Mesendoderm (in vitro differentiated cells): ENCODE results near the gene VAMP3.

Experiments
- DNase-seq: peaks from one replicate; pipeline ENCODE4 v3.0.0; 2013
- H2AK5ac ChIP-seq: 2 replicates; pipeline ENCODE4 v1.6.1; 2013; ENCODE audit warnings: low read length, inconsistent platforms
- H2BK120ac ChIP-seq: 2 replicates; pipeline ENCODE4 v1.6.1; 2013; ENCODE audit warnings: low read depth, mild to moderate bottlenecking, low read length, moderate library complexity, mixed read lengths
- H2BK15ac ChIP-seq: replicated peaks from 2 replicates; pipeline ENCODE4 v1.6.1; 2013; ENCODE audit warnings: low read depth, mild to moderate bottlenecking, moderate library complexity
- H2BK5ac ChIP-seq: 2 replicates; pipeline ENCODE4 v1.6.1; 2013; ENCODE audit warnings: low read length, inconsistent platforms
- H3K18ac ChIP-seq: 2 replicates; pipeline ENCODE4 v1.6.1; 2013; ENCODE audit warnings: mild to moderate bottlenecking, low read length, mixed read lengths
- H3K23ac ChIP-seq: one replicate; pipeline ENCODE4 v1.6.1; 2013; ENCODE audit warnings: low read length
- H3K27ac ChIP-seq: 2 replicates; pipeline ENCODE4 v1.5.1; 2013; ENCODE audit warnings: low read depth, mild to moderate bottlenecking, inconsistent platforms, low read length, moderate library complexity
- H3K27me3 ChIP-seq: 2 replicates; pipeline ENCODE4 v1.6.1; 2013; ENCODE audit warnings: low read length, control low read depth, mild to moderate bottlenecking, inconsistent platforms; ENCODE audit not compliant: insufficient read depth, poor library complexity
- H3K36me3 ChIP-seq: 2 replicates; pipeline ENCODE4 v1.6.1; 2013; ENCODE audit warnings: low read length, inconsistent platforms; ENCODE audit not compliant: control insufficient read depth, insufficient read depth
- H3K4ac ChIP-seq: one replicate; pipeline ENCODE4 v1.6.1; 2013; ENCODE audit warnings: low read depth, mild to moderate bottlenecking, low read length, moderate library complexity
- H3K4me1 ChIP-seq: 2 replicates; pipeline ENCODE4 v1.6.1; 2013; ENCODE audit warnings: low read depth, low read length, inconsistent platforms; ENCODE audit not compliant: control insufficient read depth
- H3K4me2 ChIP-seq: 2 replicates; pipeline ENCODE4 v1.6.1; 2013; ENCODE audit warnings: low read length
- H3K4me3 ChIP-seq: 2 replicates; pipeline ENCODE4 v1.5.1; 2013; ENCODE audit warnings: mild to moderate bottlenecking, low read length
- H3K56ac ChIP-seq: one replicate; pipeline ENCODE4 v1.6.1; 2013; ENCODE audit warnings: low read length
- H3K79me1 ChIP-seq: 2 replicates; pipeline ENCODE4 v1.6.1; 2013; ENCODE audit warnings: low read length, inconsistent platforms
- H3K79me2 ChIP-seq: 2 replicates; pipeline ENCODE4 v1.6.1; 2013; ENCODE audit warnings: mild to moderate bottlenecking, low read length; ENCODE audit not compliant: control insufficient read depth, insufficient read depth
- H3K9ac ChIP-seq: 2 replicates; pipeline ENCODE4 v1.6.1; 2013; ENCODE audit warnings: low read length, inconsistent platforms
- H4K5ac ChIP-seq: one replicate; pipeline ENCODE4 v1.6.1; 2013; ENCODE audit warnings: low read length
- H4K8ac ChIP-seq: one replicate; pipeline ENCODE4 v1.6.1; 2013; ENCODE audit warnings: low read depth, mild to moderate bottlenecking, control low read depth, low read length, moderate library complexity
- WGBS: extraction: QIAGEN DNeasy Blood & Tissue Kit; methylation state at CpG from one replicate; pipeline ENCODE4 v1.1.7; 2013; ENCODE audit warnings: low lambda C conversion rate, missing lambda C conversion rate; ENCODE audit not compliant: insufficient coverage; ENCODE audit errors: extremely low coverage; 5-methylcytosine and 5-hydroxymethylcytosine counted together

VAMP3 gene

GRCh38 chr1:7745783-7746182, 25.3 kb upstream of the VAMP3 start:
- peaks cover 1% of the 10 kb centered on the region for H3K36me3 ChIP-seq
- WGBS = no CpG with 5 or more reads among the region's 10 CpGs

GRCh38 chr1:7747605-7748004, 23.5 kb upstream of the VAMP3 start:
- H2BK15ac ChIP-seq = no peak overlapping the region
- no peak for DNase-seq
- no peak overlapping the region for H3K9ac ChIP-seq
- no peak overlapping the region for H4K8ac ChIP-seq
- no peaks in the 10 kb centered on the region for H3K27me3 ChIP-seq
- no peak overlapping the region for H3K56ac ChIP-seq
- H3K4ac ChIP-seq = no peak overlapping the region
- H3K27ac ChIP-seq = no peak overlapping the region
- H3K23ac ChIP-seq = no peak overlapping the region
- H4K5ac ChIP-seq = no peak overlapping the region
- no peak overlapping the region for H3K4me3 ChIP-seq
- no peaks in the 10 kb centered on the region for H3K79me2 ChIP-seq
- no peaks in the 10 kb centered on the region for H3K79me1 ChIP-seq
- WGBS = no CpG with 5 or more reads among the region's 5 CpGs
- no peak overlapping the region for H3K4me2 ChIP-seq
- H2BK120ac ChIP-seq = no peak overlapping the region
- H2BK5ac ChIP-seq = no peak overlapping the region
- no peak overlapping the region for H3K18ac ChIP-seq
- H2AK5ac ChIP-seq = no peak overlapping the region
- peaks cover 1% of the 10 kb centered on the region for H3K36me3 ChIP-seq
- no peaks in the 10 kb centered on the region for H3K4me1 ChIP-seq

More at GRCh38 chr1:7745783-7746182, 25.3 kb upstream of the VAMP3 start:
- Histone ChIP-seq H2BK15ac (no peak overlapping the region), H3K4me3 (no peak overlapping the region), H3K4me2 (no peak overlapping the region), H3K4ac (no peak overlapping the region), H2BK120ac (no peak overlapping the region), H3K18ac (no peak overlapping the region), H3K56ac (no peak overlapping the region), H2AK5ac (no peak overlapping the region), H3K9ac (no peak overlapping the region), H2BK5ac (no peak overlapping the region), H3K27ac (no peak overlapping the region), H4K8ac (no peak overlapping the region), H3K23ac (no peak overlapping the region), H3K79me1 (no peaks in the 10 kb centered on the region), H3K79me2 (no peaks in the 10 kb centered on the region), H3K27me3 (no peaks in the 10 kb centered on the region), H3K4me1 (no peaks in the 10 kb centered on the region), H4K5ac (no peak overlapping the region)
- DNase-seq = no peak

- H3K56ac ChIP-seq = no peak overlapping the region
- H4K8ac ChIP-seq = no peak overlapping the region
- H2AK5ac ChIP-seq = no peak overlapping the region
- no peak overlapping the region for H3K27ac ChIP-seq
- H3K23ac ChIP-seq = no peak overlapping the region
- no CpG with 5 or more reads among the region's 5 CpGs for WGBS
- H3K36me3 ChIP-seq = peaks cover 1% of the 10 kb centered on the region
- H2BK5ac ChIP-seq = no peak overlapping the region
- no peaks in the 10 kb centered on the region for H3K79me2 ChIP-seq
- H4K5ac ChIP-seq = no peak overlapping the region
- H2BK120ac ChIP-seq = no peak overlapping the region
- no peak overlapping the region for H3K18ac ChIP-seq
- H3K4me3 ChIP-seq = no peak overlapping the region
- no peak overlapping the region for H2BK15ac ChIP-seq
- no peak overlapping the region for H3K4me2 ChIP-seq
- H3K9ac ChIP-seq = no peak overlapping the region
- no peak for DNase-seq
- no peak overlapping the region for H3K4ac ChIP-seq
- no peaks in the 10 kb centered on the region for H3K79me1 ChIP-seq
- H3K27me3 ChIP-seq = no peaks in the 10 kb centered on the region
- H3K4me1 ChIP-seq = no peaks in the 10 kb centered on the region
Observed at GRCh38 chr1:7749126-7749525, 22.0 kb upstream of the VAMP3 start.

- Histone ChIP-seq H3K27ac (no peak overlapping the region), H4K8ac (no peak overlapping the region), H3K4me1 (no peaks in the 10 kb centered on the region), H4K5ac (no peak overlapping the region), H3K79me1 (no peaks in the 10 kb centered on the region), H3K36me3 (no peaks in the 10 kb centered on the region), H3K4ac (no peak overlapping the region), H2BK120ac (no peak overlapping the region), H3K4me2 (no peak overlapping the region), H3K18ac (no peak overlapping the region), H3K9ac (no peak overlapping the region), H2AK5ac (no peak overlapping the region), H3K23ac (no peak overlapping the region), H3K4me3 (no peak overlapping the region), H3K79me2 (no peaks in the 10 kb centered on the region), H2BK15ac (no peak overlapping the region), H2BK5ac (no peak overlapping the region), H3K27me3 (no peaks in the 10 kb centered on the region), H3K56ac (no peak overlapping the region)
- no CpG with 5 or more reads among the region's 11 CpGs for WGBS
- no peak for DNase-seq
Observed at GRCh38 chr1:7751174-7751573, 19.9 kb upstream of the VAMP3 start.

- no peaks in the 10 kb centered on the region for H3K4me1 ChIP-seq
- H3K4ac ChIP-seq = no peak overlapping the region
- peak; percentile 81 for DNase-seq
- H3K79me2 ChIP-seq = no peaks in the 10 kb centered on the region
- H4K5ac ChIP-seq = no peak overlapping the region
- H3K18ac ChIP-seq = no peak overlapping the region
- no peak overlapping the region for H2BK120ac ChIP-seq
- no peak overlapping the region for H3K4me3 ChIP-seq
- H2BK5ac ChIP-seq = no peak overlapping the region
- no peak overlapping the region for H2AK5ac ChIP-seq
- H3K9ac ChIP-seq = no peak overlapping the region
- peak overlapping the region; percentile 51 for H3K56ac ChIP-seq
- H4K8ac ChIP-seq = no peak overlapping the region
- H3K79me1 ChIP-seq = no peaks in the 10 kb centered on the region
- no peaks in the 10 kb centered on the region for H3K27me3 ChIP-seq
- peak overlapping the region; percentile 19 for H3K4me2 ChIP-seq
- no peak overlapping the region for H3K27ac ChIP-seq
- H2BK15ac ChIP-seq = no peak overlapping the region
- no peak overlapping the region for H3K23ac ChIP-seq
- no peaks in the 10 kb centered on the region for H3K36me3 ChIP-seq
- WGBS = no CpG with 5 or more reads among the region's 18 CpGs
Observed at GRCh38 chr1:7752512-7753417, 18.3 kb upstream of the VAMP3 start.
